Fibroblast of the aortic adventitia (primary cell): ENCODE measurements around the gene SEMA3A. TPM values are rescaled to one million over a fixed set of nuclear protein-coding genes. Genes with fewer than 3 reads are reported as not detected.

ENCODE experiments used
- DNase-seq: peaks from one replicate; pipeline ENCODE4 v3.0.0-alpha.2; 2010; ENCODE audit warnings: low read depth
- H3K4me3 ChIP-seq: 2 replicates; pipeline ENCODE4 v1.5.1; 2011; ENCODE audit warnings: low read depth, mild to moderate bottlenecking, control low read depth, low read length, moderate library complexity
- total RNA-seq: library from RNA; depleted of rRNA; stranded (reverse); fragments of >200 nt; gene quantifications from 2 replicates; pipeline ENCODE4 v1.2.3, GENCODE V29; 2012; ENCODE audit warnings: low replicate concordance
- TF ChIP-seq, protein P1 (sequence below): IDR thresholded peaks from 2 replicates; pipeline ENCODE4 v1.5.1; 2011; ENCODE audit warnings: mild to moderate bottlenecking, low read length, control low read depth, inconsistent platforms; ENCODE audit not compliant: insufficient read depth

The SEMA3A gene
- total RNA-seq, 1 donor, result 118 TPM

DNA sequence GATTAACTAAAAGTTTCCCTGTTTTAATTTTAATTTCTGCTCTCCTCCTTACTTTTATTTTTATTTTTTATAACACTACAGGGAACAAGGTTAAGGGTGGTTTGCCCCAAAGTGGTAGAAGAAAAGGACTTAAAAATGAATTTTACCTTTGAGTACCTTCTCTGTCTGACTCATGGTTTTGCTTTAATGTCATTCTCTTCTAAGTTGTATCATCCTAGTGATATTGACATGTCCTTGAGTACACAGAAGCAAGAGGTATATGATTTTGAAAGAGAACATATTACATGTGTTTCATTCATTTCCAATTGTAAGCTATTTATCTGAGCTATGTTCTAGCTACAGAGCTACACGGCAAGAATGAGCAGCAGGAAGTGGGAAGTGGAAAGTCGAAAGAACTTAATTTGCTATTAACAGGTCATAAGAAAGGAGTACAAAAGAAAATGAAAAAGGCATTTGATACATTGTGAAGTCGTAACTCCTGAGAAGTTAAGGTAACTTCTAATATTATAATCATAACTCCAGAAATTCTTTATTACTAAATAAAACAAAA, 112.5 kb downstream of the SEMA3A start:
- no peak for DNase-seq
- no peak overlapping the region for H3K4me3 ChIP-seq
- TF ChIP-seq, protein P1, sequence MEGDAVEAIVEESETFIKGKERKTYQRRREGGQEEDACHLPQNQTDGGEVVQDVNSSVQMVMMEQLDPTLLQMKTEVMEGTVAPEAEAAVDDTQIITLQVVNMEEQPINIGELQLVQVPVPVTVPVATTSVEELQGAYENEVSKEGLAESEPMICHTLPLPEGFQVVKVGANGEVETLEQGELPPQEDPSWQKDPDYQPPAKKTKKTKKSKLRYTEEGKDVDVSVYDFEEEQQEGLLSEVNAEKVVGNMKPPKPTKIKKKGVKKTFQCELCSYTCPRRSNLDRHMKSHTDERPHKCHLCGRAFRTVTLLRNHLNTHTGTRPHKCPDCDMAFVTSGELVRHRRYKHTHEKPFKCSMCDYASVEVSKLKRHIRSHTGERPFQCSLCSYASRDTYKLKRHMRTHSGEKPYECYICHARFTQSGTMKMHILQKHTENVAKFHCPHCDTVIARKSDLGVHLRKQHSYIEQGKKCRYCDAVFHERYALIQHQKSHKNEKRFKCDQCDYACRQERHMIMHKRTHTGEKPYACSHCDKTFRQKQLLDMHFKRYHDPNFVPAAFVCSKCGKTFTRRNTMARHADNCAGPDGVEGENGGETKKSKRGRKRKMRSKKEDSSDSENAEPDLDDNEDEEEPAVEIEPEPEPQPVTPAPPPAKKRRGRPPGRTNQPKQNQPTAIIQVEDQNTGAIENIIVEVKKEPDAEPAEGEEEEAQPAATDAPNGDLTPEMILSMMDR, result no peak

DNA sequence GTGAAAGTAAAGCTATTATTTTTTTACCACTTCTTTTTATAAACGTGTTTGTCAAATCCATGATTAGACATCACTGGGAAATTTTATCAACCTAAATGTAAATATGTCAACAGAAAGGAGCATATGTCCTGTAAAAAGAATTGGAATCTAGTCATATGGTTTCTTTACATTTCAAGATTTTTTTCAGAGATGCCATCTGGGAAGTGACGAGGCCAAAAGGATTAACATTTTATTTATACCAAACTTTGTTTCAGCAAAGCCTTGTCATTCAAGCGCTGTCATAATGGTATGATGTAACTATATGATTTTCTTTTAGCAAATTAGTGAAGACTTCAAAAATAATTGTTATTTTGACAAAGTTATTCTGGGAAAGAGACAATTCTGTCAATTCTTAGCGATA, 117.3 kb downstream of the SEMA3A start:
- TF ChIP-seq, protein P1, result no peak
- H3K4me3 ChIP-seq, result no peak overlapping the region
- DNase-seq, result no peak

DNA sequence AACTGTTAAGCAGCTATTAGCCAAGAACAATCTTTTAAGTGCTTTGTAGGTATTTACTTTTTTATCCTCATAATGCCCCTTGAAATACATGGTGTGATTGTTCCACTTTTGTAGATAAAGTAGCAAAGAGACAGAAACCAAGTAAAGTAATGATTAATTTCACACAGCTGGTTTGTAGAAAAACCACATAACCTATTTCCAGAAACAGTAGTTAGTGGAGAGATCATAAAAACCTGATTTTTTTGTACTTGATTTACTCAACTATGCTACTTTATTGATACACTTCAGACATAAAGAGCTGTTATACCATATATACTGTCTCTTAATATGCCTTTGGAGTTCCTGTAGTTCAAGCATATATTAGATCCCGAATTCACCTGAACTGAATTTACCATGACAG, 118.4 kb downstream of the SEMA3A start:
- no peak overlapping the region for H3K4me3 ChIP-seq
- TF ChIP-seq, protein P1, result no peak
- DNase-seq, result no peak

DNA sequence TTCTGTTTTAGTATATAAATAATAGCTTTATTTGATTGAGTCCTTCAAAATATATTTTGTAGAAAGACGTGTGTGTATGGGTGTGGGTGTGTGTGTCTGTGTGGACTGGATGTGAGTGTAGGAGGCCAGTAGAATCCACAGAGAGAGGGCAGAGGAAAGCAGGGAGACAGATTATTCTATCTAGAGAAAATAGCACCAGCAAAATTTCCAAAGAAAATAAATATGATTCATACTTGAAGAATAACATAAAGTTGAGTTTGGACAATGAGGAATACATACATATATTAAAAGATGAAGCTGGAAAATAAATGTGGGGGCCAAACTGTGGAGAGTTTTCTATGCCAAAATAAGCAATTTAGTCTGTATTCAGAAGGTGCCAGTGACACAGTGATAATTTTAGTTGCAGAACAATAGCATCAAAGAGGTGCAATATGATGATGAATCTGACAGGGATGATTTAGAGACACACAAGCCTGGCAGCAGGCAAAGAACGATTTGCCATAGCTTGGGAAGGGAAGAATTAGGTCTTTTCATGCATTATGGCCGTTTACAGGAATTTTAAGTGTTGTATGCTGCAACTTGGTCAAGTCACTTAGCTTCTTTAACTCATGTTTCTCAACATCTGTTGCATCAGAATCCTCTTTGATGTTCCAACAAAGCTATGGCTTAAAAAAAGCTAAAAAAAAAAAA, 121.3 kb downstream of the SEMA3A start:
- TF ChIP-seq, protein P1, result no peak
- peak; percentile 89 for DNase-seq
- no peak overlapping the region for H3K4me3 ChIP-seq

DNA sequence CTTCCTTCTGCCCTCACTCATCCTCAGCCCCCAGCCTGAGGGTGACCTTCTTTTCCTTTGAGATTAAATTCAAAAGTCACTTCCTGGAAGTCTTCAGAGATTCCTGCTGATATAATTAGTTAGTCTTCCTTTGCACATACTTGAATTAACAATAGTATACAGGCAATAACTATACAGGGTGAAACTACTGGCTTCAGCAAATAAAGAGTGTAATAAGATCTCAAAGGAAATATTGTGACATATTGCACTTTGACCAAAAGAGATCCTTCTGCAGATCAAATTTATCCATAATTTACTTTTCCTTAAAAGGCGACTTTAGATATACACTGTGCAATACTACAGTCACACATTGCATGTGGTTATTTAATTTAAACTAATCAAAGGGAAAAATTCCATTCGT, 123.8 kb downstream of the SEMA3A start:
- H3K4me3 ChIP-seq, result no peak overlapping the region
- no peak for DNase-seq
- TF ChIP-seq, protein P1, result no peak

DNA sequence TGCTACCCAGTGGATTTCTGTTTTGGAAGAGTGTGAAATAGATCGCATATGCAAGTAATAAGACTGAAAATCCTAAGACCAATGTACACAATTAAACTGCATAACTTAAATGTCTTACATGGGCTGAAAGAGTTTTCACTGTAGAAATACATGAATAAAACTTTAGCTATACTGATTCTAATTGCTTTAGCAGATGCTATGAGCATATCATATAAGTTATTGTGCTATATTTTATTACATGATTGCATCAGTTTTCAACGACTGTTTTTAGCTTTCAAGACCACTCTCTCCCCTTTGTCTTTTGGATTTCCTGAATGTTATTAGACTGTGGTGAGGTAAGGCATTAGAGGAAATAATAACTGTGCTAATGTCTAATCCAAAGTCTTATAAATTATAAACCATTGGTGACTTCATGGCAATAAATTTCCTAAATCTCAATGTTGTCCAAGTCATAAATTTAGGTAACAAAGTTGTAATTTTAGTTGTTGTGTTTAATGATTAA, 124.5 kb downstream of the SEMA3A start:
- TF ChIP-seq, protein P1, result no peak
- DNase-seq, result no peak
- no peak overlapping the region for H3K4me3 ChIP-seq
